HL-60 (cell line): ENCODE data around the gene DES.

Source experiments
- GABPA ChIP-seq: IDR thresholded peaks from 2 replicates; pipeline ENCODE4 v1.6.1; 2012; ENCODE audit warnings: low read depth
- POLR2AphosphoS5 ChIP-seq: IDR thresholded peaks from 2 replicates; pipeline ENCODE4 v1.6.1; 2012; ENCODE audit warnings: low read depth
- SPI1 ChIP-seq: IDR thresholded peaks from 2 replicates; pipeline ENCODE4 v1.6.1; 2012; ENCODE audit warnings: low read depth, mild to moderate bottlenecking, borderline replicate concordance
- TF ChIP-seq, protein P1 (sequence below): IDR thresholded peaks from one replicate; pipeline ENCODE4 v1.5.1; 2011; ENCODE audit warnings: low read length, control low read depth, inconsistent platforms; ENCODE audit not compliant: insufficient read depth
- TF ChIP-seq, protein P2 (sequence below): IDR thresholded peaks from 2 replicates; pipeline ENCODE4 v1.6.1; 2012; ENCODE audit warnings: low read depth; ENCODE audit not compliant: insufficient replicate concordance

DNA sequence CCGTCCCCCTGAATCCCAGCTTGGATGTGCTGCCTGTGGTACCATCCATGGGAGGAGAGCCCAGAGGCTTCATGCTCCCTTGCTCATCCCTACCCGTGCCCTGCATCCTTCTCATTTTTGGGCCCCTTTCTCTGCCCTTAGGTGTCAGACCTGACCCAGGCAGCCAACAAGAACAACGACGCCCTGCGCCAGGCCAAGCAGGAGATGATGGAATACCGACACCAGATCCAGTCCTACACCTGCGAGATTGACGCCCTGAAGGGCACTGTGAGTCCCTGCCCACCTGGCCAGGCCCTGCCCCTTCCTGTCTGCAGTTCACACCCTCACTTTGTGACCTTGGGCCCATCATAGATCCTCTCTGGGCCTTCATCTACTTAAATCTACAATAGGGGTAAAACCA is 2.5 kb downstream of the DES start:
- TF ChIP-seq, protein P1, sequence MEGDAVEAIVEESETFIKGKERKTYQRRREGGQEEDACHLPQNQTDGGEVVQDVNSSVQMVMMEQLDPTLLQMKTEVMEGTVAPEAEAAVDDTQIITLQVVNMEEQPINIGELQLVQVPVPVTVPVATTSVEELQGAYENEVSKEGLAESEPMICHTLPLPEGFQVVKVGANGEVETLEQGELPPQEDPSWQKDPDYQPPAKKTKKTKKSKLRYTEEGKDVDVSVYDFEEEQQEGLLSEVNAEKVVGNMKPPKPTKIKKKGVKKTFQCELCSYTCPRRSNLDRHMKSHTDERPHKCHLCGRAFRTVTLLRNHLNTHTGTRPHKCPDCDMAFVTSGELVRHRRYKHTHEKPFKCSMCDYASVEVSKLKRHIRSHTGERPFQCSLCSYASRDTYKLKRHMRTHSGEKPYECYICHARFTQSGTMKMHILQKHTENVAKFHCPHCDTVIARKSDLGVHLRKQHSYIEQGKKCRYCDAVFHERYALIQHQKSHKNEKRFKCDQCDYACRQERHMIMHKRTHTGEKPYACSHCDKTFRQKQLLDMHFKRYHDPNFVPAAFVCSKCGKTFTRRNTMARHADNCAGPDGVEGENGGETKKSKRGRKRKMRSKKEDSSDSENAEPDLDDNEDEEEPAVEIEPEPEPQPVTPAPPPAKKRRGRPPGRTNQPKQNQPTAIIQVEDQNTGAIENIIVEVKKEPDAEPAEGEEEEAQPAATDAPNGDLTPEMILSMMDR: no peak
- TF ChIP-seq, protein P2, sequence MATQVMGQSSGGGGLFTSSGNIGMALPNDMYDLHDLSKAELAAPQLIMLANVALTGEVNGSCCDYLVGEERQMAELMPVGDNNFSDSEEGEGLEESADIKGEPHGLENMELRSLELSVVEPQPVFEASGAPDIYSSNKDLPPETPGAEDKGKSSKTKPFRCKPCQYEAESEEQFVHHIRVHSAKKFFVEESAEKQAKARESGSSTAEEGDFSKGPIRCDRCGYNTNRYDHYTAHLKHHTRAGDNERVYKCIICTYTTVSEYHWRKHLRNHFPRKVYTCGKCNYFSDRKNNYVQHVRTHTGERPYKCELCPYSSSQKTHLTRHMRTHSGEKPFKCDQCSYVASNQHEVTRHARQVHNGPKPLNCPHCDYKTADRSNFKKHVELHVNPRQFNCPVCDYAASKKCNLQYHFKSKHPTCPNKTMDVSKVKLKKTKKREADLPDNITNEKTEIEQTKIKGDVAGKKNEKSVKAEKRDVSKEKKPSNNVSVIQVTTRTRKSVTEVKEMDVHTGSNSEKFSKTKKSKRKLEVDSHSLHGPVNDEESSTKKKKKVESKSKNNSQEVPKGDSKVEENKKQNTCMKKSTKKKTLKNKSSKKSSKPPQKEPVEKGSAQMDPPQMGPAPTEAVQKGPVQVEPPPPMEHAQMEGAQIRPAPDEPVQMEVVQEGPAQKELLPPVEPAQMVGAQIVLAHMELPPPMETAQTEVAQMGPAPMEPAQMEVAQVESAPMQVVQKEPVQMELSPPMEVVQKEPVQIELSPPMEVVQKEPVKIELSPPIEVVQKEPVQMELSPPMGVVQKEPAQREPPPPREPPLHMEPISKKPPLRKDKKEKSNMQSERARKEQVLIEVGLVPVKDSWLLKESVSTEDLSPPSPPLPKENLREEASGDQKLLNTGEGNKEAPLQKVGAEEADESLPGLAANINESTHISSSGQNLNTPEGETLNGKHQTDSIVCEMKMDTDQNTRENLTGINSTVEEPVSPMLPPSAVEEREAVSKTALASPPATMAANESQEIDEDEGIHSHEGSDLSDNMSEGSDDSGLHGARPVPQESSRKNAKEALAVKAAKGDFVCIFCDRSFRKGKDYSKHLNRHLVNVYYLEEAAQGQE: no peak
- TF ChIP-seq GABPA: no peak
- no peak for TF ChIP-seq SPI1
- no peak for TF ChIP-seq POLR2AphosphoS5
